COLO668 (cell line): ENCODE data around the gene RBFA.
A peak's percentile ranks its signal among the peaks of the same experiment; 100 is the strongest.
"Not testable (repeated sequence)": the region's sequence is repeated elsewhere in the genome, so short reads cannot be mapped to it uniquely, and the experiment has no call there.

Experiments
- DNase-seq: peaks from one replicate; lab custom pipeline; 2025; ENCODE audit not compliant: unreplicated experiment; lab: John Stamatoyannopoulos, UW

RBFA gene

GRCh38 chr18:80034068-80034851 is at the start of gene RBFA:
Gene RBFA (plus strand): TSS chr18:80034434. CDS start chr18:80034496, 62 bp downstream.
- DNase-seq: peak; percentile 100

GRCh38 chr18:79985172-79985571 is 49.1 kb upstream of the RBFA start:
- DNase-seq: no peak

- DNase-seq: peak; percentile 13
These were observed 47.5 kb upstream of the RBFA start for GRCh38 chr18:79986726-79987125.

- DNase-seq: no peak
These were observed 46.7 kb upstream of the RBFA start for GRCh38 chr18:79987566-79987965.

- peak; percentile 84 for DNase-seq
These were observed 46.2 kb upstream of the RBFA start for GRCh38 chr18:79988071-79988450.

GRCh38 chr18:79988451-79989194 is 45.6 kb upstream of the RBFA start, which contains the start of gene TXNL4A:
Gene TXNL4A (minus strand): TSS chr18:79988563. CDS start chr18:79988392, 171 bp downstream.
- DNase-seq: peak; percentile 97

- DNase-seq: no peak
These were observed 45.1 kb upstream of the RBFA start for GRCh38 chr18:79989195-79989497.

- no peak for DNase-seq
These were observed 42.7 kb upstream of the RBFA start for GRCh38 chr18:79991494-79991893.

GRCh38 chr18:79999701-80000100 is 34.5 kb upstream of the RBFA start:
- not testable (repeated sequence) for DNase-seq

- DNase-seq: no peak
These were observed 33.4 kb upstream of the RBFA start for GRCh38 chr18:80000877-80001276.

- DNase-seq: no peak
These were observed 31.8 kb upstream of the RBFA start for GRCh38 chr18:80002468-80002867.

- DNase-seq: no peak
These were observed 29.5 kb upstream of the RBFA start for GRCh38 chr18:80004600-80005342.

- no peak for DNase-seq
These were observed 27.5 kb upstream of the RBFA start for GRCh38 chr18:80006724-80007123.

- no peak for DNase-seq
These were observed 24.3 kb upstream of the RBFA start for GRCh38 chr18:80009661-80010550.

- no peak for DNase-seq
These were observed 23.7 kb upstream of the RBFA start for GRCh38 chr18:80010551-80010906.

- DNase-seq: not testable (repeated sequence)
These were observed 22.6 kb upstream of the RBFA start for GRCh38 chr18:80011496-80012137.

- DNase-seq: no peak
These were observed 21.5 kb upstream of the RBFA start for GRCh38 chr18:80012714-80013113.

- no peak for DNase-seq
These were observed 11.6 kb upstream of the RBFA start for GRCh38 chr18:80022613-80023012.

- peak; percentile 28 for DNase-seq
These were observed 11.1 kb upstream of the RBFA start for GRCh38 chr18:80023173-80023572.

- no peak for DNase-seq
These were observed 7.9 kb upstream of the RBFA start for GRCh38 chr18:80026363-80026762.
